ENCODE results near the gene SUV39H1.
A peak's percentile ranks its signal among the peaks of the same experiment; 100 is the strongest.

Gene SUV39H1

DNA sequence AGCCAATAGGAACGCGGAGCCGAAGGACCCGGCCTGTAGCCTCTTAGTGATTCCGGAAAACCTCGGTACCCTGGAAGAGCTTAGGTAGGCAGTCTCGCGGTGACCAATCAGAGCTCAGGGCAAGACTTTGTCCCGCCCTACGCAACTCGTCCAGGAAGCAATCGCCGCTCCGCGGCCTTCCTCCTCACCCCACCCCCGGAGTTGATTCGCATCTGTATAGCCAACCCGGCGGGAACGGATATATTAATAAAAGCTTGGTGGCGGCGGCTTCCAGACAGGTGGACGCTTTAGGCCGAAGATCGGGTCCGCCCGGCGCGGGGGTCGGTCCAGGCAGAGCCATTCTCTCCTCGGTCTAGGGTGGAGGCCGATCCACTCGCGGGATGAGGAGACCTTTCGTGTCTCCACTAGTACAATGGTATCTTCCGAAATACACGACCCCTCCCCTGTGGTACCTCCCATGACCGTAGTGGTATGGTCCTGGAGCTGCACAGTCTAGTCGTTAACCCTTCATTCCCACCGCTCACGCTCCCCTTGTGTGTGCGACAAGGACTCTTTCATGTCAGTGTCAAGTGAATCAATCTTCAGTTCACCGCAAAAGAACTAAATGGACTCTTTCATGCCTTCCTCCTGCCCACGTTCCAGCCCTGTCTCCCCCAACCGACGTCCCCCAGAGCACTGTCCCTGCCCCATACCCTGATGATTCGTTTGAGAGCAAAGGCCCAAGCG, 40.8 kb downstream of the SUV39H1 start (continued):
- TF ChIP-seq EGR2 (tag by site-specific recombination; IDR thresholded peaks at IDR 0.05; ENCODE audit: low read depth) (0 out of 2 replicates have a peak, but pooled peaks have one; percentile 11), ZNF341 (tag by site-specific recombination; IDR thresholded peaks at IDR 0.05; ENCODE audit: low read depth) (peak; percentile 75), ZNF514 (tag by site-specific recombination; IDR thresholded peaks at IDR 0.05) (no peak), ZNF558 (tag by site-specific recombination; IDR thresholded peaks at IDR 0.05) (no peak), YY1 (tag by site-specific recombination; IDR thresholded peaks at IDR 0.05) (0 out of 2 replicates have a peak, but pooled peaks have one; percentile 25), ZNF530 (tag by site-specific recombination; IDR thresholded peaks at IDR 0.05; ENCODE audit: low read depth) (no peak), ZNF394 (tag by site-specific recombination; IDR thresholded peaks at IDR 0.05; ENCODE audit: borderline replicate concordance) (peak; percentile 24; the same call in 1 of the 2 replicates), SP7 (tag by site-specific recombination; IDR thresholded peaks at IDR 0.05) (peak; percentile 76), ZNF184 (tag by site-specific recombination; IDR thresholded peaks at IDR 0.05) (0 out of 2 replicates have a peak, but pooled peaks have one; percentile 13), ZIC2 (tag by site-specific recombination; IDR thresholded peaks at IDR 0.05) (no peak), ZNF510 (tag by site-specific recombination; IDR thresholded peaks at IDR 0.05; ENCODE audit: insufficient replicate concordance) (no peak), YY2 (tag by site-specific recombination; IDR thresholded peaks at IDR 0.05) (no peak), ZNF658 (tag by site-specific recombination; IDR thresholded peaks at IDR 0.05) (no peak), ZBTB8A (tag by site-specific recombination; IDR thresholded peaks at IDR 0.05) (peak; percentile 65), HOXD13 (CRISPR knock-in tag; IDR thresholded peaks at IDR 0.05; ENCODE audit: borderline replicate concordance) (no peak), ZNF146 (tag by site-specific recombination; IDR thresholded peaks at IDR 0.05) (0 out of 2 replicates have a peak, but pooled peaks have one; percentile 21), ZNF843 (tag by site-specific recombination; IDR thresholded peaks at IDR 0.05) (0 out of 2 replicates have a peak, but pooled peaks have one; percentile 10), ZNF221 (tag by site-specific recombination; IDR thresholded peaks at IDR 0.05; ENCODE audit: borderline replicate concordance) (no peak), WT1 (tag by site-specific recombination; IDR thresholded peaks at IDR 0.05) (peak; percentile 41; the same call in 1 of the 2 replicates), ZNF248 (tag by site-specific recombination; IDR thresholded peaks at IDR 0.05) (no peak), ZNF473 (tag by site-specific recombination; IDR thresholded peaks at IDR 0.05) (no peak), ZNF138 (tag by site-specific recombination; IDR thresholded peaks at IDR 0.05; ENCODE audit: borderline replicate concordance) (no peak), ZNF354C (tag by site-specific recombination; IDR thresholded peaks at IDR 0.05; ENCODE audit: borderline replicate concordance, low read depth) (no peak)
- TF ChIP-seq, protein P1, sequence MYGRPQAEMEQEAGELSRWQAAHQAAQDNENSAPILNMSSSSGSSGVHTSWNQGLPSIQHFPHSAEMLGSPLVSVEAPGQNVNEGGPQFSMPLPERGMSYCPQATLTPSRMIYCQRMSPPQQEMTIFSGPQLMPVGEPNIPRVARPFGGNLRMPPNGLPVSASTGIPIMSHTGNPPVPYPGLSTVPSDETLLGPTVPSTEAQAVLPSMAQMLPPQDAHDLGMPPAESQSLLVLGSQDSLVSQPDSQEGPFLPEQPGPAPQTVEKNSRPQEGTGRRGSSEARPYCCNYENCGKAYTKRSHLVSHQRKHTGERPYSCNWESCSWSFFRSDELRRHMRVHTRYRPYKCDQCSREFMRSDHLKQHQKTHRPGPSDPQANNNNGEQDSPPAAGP (tag by site-specific recombination; IDR thresholded peaks at IDR 0.05): peak; percentile 66
- TF ChIP-seq, protein P2, sequence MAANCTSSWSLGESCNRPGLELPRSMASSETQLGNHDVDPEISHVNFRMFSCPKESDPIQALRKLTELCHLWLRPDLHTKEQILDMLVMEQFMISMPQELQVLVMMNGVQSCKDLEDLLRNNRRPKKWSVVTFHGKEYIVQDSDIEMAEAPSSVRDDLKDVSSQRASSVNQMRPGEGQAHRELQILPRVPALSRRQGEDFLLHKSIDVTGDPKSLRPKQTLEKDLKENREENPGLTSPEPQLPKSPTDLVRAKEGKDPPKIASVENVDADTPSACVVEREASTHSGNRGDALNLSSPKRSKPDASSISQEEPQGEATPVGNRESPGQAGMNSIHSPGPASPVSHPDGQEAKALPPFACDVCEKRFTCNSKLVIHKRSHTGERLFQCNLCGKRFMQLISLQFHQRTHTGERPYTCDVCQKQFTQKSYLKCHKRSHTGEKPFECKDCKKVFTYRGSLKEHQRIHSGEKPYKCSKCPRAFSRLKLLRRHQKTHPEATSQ (tag by site-specific recombination; IDR thresholded peaks at IDR 0.05): no peak
- TF ChIP-seq, protein P3, sequence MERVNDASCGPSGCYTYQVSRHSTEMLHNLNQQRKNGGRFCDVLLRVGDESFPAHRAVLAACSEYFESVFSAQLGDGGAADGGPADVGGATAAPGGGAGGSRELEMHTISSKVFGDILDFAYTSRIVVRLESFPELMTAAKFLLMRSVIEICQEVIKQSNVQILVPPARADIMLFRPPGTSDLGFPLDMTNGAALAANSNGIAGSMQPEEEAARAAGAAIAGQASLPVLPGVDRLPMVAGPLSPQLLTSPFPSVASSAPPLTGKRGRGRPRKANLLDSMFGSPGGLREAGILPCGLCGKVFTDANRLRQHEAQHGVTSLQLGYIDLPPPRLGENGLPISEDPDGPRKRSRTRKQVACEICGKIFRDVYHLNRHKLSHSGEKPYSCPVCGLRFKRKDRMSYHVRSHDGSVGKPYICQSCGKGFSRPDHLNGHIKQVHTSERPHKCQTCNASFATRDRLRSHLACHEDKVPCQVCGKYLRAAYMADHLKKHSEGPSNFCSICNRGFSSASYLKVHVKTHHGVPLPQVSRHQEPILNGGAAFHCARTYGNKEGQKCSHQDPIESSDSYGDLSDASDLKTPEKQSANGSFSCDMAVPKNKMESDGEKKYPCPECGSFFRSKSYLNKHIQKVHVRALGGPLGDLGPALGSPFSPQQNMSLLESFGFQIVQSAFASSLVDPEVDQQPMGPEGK (tag by site-specific recombination; IDR thresholded peaks at IDR 0.05): peak; percentile 54; the same call in 1 of the 2 replicates
- TF ChIP-seq, protein P4, sequence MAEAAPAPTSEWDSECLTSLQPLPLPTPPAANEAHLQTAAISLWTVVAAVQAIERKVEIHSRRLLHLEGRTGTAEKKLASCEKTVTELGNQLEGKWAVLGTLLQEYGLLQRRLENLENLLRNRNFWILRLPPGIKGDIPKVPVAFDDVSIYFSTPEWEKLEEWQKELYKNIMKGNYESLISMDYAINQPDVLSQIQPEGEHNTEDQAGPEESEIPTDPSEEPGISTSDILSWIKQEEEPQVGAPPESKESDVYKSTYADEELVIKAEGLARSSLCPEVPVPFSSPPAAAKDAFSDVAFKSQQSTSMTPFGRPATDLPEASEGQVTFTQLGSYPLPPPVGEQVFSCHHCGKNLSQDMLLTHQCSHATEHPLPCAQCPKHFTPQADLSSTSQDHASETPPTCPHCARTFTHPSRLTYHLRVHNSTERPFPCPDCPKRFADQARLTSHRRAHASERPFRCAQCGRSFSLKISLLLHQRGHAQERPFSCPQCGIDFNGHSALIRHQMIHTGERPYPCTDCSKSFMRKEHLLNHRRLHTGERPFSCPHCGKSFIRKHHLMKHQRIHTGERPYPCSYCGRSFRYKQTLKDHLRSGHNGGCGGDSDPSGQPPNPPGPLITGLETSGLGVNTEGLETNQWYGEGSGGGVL (tag by site-specific recombination; IDR thresholded peaks at IDR 0.05): no peak
- TF ChIP-seq, protein P5, sequence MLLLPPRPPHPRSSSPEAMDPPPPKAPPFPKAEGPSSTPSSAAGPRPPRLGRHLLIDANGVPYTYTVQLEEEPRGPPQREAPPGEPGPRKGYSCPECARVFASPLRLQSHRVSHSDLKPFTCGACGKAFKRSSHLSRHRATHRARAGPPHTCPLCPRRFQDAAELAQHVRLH (tag by site-specific recombination; IDR thresholded peaks at IDR 0.05): peak; percentile 69; the same call in 1 of the 2 replicates
- TF ChIP-seq, protein P6, sequence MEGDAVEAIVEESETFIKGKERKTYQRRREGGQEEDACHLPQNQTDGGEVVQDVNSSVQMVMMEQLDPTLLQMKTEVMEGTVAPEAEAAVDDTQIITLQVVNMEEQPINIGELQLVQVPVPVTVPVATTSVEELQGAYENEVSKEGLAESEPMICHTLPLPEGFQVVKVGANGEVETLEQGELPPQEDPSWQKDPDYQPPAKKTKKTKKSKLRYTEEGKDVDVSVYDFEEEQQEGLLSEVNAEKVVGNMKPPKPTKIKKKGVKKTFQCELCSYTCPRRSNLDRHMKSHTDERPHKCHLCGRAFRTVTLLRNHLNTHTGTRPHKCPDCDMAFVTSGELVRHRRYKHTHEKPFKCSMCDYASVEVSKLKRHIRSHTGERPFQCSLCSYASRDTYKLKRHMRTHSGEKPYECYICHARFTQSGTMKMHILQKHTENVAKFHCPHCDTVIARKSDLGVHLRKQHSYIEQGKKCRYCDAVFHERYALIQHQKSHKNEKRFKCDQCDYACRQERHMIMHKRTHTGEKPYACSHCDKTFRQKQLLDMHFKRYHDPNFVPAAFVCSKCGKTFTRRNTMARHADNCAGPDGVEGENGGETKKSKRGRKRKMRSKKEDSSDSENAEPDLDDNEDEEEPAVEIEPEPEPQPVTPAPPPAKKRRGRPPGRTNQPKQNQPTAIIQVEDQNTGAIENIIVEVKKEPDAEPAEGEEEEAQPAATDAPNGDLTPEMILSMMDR (tag by site-specific recombination; IDR thresholded peaks at IDR 0.05): 0 out of 2 replicates have a peak, but pooled peaks have one; percentile 14
- TF ChIP-seq, protein P7, sequence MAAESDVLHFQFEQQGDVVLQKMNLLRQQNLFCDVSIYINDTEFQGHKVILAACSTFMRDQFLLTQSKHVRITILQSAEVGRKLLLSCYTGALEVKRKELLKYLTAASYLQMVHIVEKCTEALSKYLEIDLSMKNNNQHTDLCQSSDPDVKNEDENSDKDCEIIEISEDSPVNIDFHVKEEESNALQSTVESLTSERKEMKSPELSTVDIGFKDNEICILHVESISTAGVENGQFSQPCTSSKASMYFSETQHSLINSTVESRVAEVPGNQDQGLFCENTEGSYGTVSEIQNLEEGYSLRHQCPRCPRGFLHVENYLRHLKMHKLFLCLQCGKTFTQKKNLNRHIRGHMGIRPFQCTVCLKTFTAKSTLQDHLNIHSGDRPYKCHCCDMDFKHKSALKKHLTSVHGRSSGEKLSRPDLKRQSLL (tag by site-specific recombination; IDR thresholded peaks at IDR 0.05): 0 out of 2 replicates have a peak, but pooled peaks have one; percentile 16
